ENCODE data around the gene MAPK7. TPM values are rescaled to one million over a fixed set of nuclear protein-coding genes. Genes with fewer than 3 reads are reported as not detected.
A peak's percentile ranks its signal among the peaks of the same experiment; 100 is the strongest.

Gene MAPK7
- total RNA-seq, 1 experiment from 2014 or later = 14.5 TPM

DNA sequence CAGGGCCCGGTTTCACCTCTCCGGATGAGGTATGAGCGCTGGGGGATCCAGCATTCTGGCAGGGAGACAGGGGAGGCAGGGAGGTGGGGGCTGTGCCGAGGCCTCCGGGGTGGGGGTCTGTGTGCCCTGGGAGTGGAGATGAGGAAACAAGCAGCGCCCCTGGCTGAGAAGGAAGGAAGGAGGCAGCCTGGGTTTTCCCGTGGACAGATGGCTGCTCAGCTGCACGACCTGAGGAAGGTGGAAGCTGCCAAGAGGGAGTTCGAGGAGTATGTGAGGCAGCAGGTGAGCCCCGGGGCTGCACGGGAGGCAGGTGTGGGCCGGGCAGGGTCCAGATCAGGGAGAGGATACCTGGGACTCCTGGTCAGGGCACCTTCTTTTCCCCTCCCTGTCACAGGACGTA lies 37.0 kb downstream of the MAPK7 start:
- intact Hi-C loops (cut with micrococcal nuclease) = no loop called here
- POLR2A ChIA-PET = no interaction called here
- no peak overlapping the region for H3K4me3 Mint-ChIP-seq (ENCODE audit: unreplicated experiment)
- BruUV-seq (replicated peaks) = no TSS peak
- TF ChIP-seq, protein P1, sequence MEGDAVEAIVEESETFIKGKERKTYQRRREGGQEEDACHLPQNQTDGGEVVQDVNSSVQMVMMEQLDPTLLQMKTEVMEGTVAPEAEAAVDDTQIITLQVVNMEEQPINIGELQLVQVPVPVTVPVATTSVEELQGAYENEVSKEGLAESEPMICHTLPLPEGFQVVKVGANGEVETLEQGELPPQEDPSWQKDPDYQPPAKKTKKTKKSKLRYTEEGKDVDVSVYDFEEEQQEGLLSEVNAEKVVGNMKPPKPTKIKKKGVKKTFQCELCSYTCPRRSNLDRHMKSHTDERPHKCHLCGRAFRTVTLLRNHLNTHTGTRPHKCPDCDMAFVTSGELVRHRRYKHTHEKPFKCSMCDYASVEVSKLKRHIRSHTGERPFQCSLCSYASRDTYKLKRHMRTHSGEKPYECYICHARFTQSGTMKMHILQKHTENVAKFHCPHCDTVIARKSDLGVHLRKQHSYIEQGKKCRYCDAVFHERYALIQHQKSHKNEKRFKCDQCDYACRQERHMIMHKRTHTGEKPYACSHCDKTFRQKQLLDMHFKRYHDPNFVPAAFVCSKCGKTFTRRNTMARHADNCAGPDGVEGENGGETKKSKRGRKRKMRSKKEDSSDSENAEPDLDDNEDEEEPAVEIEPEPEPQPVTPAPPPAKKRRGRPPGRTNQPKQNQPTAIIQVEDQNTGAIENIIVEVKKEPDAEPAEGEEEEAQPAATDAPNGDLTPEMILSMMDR (IDR thresholded peaks at IDR 0.05; ENCODE audit: unreplicated experiment) = no peak
- H3K9me3 Mint-ChIP-seq (ENCODE audit: unreplicated experiment) = no peaks in the 10 kb centered on the region
- DNase-seq (ENCODE audit: unreplicated experiment) = no peak
- peaks cover 3% of the 10 kb centered on the region for H3K4me1 Mint-ChIP-seq (ENCODE audit: insufficient read depth, unreplicated experiment)
- H3K27me3 Mint-ChIP-seq (ENCODE audit: insufficient read depth, unreplicated experiment) = no peaks in the 10 kb centered on the region
- peaks cover 5% of the 10 kb centered on the region for H3K36me3 Mint-ChIP-seq (ENCODE audit: insufficient read depth, unreplicated experiment)
- CTCF ChIA-PET = no interaction called here
- H3K27ac Mint-ChIP-seq (ENCODE audit: low read depth, unreplicated experiment) = no peak overlapping the region

DNA sequence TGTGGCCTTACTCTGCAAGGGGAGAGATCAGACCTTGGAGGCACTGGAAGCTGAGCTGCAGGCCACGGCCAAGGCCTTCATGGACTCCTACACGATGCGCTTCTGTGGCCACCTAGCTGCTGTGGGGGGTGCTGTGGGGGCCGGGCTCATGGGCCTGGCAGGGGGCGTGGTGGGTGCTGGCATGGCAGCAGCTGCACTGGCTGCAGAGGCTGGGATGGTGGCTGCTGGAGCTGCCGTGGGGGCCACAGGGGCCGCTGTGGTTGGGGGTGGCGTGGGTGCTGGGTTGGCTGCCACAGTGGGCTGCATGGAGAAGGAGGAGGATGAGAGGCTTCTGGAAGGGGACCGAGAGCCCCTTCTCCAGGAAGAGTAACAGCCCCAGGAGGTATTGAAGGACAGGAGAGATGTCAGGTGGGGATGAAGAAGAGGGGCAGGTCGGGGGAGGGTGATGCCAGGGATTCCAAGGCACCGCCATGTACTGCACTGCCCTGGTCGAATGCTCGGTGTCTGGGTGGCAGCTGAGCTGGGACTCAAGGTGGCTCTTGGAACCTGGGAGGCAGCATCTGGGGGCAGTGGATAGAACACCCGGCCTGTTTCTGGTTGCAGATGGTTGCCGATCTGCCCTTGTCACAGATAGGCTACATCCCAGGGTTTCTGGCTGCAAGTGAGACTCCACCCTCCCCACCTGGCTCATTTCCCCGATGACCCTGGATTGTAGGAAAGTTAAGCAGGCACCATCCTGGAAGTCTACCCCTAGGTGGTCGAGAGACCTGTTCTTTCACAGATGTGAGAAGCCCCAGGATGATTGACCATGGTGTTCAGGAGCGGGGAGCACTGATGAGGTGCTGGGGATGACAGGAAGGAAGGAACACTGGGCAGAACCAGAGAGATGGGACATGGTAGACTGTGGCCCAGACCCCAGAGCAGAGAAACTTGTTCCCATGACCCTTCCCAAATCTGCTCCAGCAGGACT lies 37.8 kb downstream of the MAPK7 start:
- no TSS peak for BruUV-seq (replicated peaks)
- intact Hi-C loops (cut with micrococcal nuclease) = no loop called here
- DNase-seq (ENCODE audit: unreplicated experiment) = no peak
- ChIA-PET POLR2A (no interaction called here), CTCF (no interaction called here)
- Mint-ChIP-seq H3K27ac (ENCODE audit: low read depth, unreplicated experiment) (no peak overlapping the region), H3K36me3 (ENCODE audit: insufficient read depth, unreplicated experiment) (peaks cover 3% of the 10 kb centered on the region), H3K9me3 (ENCODE audit: unreplicated experiment) (no peaks in the 10 kb centered on the region), H3K4me3 (ENCODE audit: unreplicated experiment) (no peak overlapping the region), H3K27me3 (ENCODE audit: insufficient read depth, unreplicated experiment) (no peaks in the 10 kb centered on the region), H3K4me1 (ENCODE audit: insufficient read depth, unreplicated experiment) (no peaks in the 10 kb centered on the region)
- TF ChIP-seq, protein P1 (IDR thresholded peaks at IDR 0.05; ENCODE audit: unreplicated experiment) = no peak

- intact Hi-C loops (cut with micrococcal nuclease) = no loop called here
- Mint-ChIP-seq H3K27ac (ENCODE audit: low read depth, unreplicated experiment) (no peak overlapping the region), H3K27me3 (ENCODE audit: insufficient read depth, unreplicated experiment) (no peaks in the 10 kb centered on the region), H3K4me3 (ENCODE audit: unreplicated experiment) (no peak overlapping the region), H3K36me3 (ENCODE audit: insufficient read depth, unreplicated experiment) (no peaks in the 10 kb centered on the region), H3K4me1 (ENCODE audit: insufficient read depth, unreplicated experiment) (no peaks in the 10 kb centered on the region), H3K9me3 (ENCODE audit: unreplicated experiment) (no peaks in the 10 kb centered on the region)
- CTCF ChIA-PET = interaction anchor here (0.6 to 0.7 kb wide), 2 partner anchors 8 to 29 kb away, joined by 3 read pairs; no protein-coding TSS in a partner anchor
- TF ChIP-seq, protein P1 (IDR thresholded peaks at IDR 0.05; ENCODE audit: unreplicated experiment) = no peak
- no peak for DNase-seq (ENCODE audit: unreplicated experiment)
- POLR2A ChIA-PET = no interaction called here
- no TSS peak for BruUV-seq (replicated peaks)
These were observed 39.3 kb downstream of the MAPK7 start for GRCh38 chr17:19417611-19418010.

DNA sequence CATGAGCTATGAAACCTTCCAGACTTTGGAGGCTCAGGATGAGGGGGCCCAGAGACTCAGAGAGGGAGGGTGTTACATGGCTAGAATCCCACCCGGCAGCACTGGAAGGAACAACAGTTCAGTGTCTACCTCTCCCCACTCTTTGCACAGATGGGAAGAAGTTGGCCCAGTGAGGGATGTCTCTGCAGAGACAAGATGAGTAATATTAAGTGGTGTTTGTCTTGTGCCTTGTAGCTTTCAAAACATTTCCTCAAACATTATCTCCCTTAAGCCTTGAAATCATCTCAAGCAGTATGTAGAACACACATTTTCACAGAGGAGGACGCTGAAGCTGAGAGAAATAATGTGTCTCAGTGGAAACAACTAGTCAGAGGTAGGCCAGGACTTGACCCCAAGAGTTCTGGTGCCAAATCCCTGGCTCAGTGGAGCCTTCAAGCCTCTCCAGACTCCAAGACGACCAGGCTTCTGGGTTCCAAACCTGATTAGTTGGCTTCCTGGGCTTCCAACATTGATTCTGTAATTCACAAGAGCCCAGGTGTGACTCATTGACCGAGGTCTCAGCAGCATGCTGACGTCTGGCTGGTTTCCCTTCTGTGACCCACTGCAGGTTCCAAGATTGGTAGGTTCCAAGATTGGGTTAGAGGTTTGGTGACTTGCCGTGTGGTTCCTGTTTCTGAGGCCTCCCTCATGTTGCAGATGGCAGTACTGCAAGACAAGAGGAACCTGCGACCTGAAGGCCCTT lies 40.1 kb downstream of the MAPK7 start:
- H3K9me3 Mint-ChIP-seq (ENCODE audit: unreplicated experiment) = no peaks in the 10 kb centered on the region
- H3K27ac Mint-ChIP-seq (ENCODE audit: low read depth, unreplicated experiment) = no peak overlapping the region
- H3K36me3 Mint-ChIP-seq (ENCODE audit: insufficient read depth, unreplicated experiment) = no peaks in the 10 kb centered on the region
- ChIA-PET CTCF (interaction anchor here (0.6 to 0.7 kb wide), 2 partner anchors 9 to 28 kb away, joined by 3 read pairs; no protein-coding TSS in a partner anchor), POLR2A (no interaction called here)
- TF ChIP-seq, protein P1 (IDR thresholded peaks at IDR 0.05; ENCODE audit: unreplicated experiment) = no peak
- no peak overlapping the region for H3K4me3 Mint-ChIP-seq (ENCODE audit: unreplicated experiment)
- no peaks in the 10 kb centered on the region for H3K4me1 Mint-ChIP-seq (ENCODE audit: insufficient read depth, unreplicated experiment)
- intact Hi-C loops (cut with micrococcal nuclease) = no loop called here
- DNase-seq (ENCODE audit: unreplicated experiment) = peak; percentile 35
- BruUV-seq (replicated peaks) = no TSS peak
- H3K27me3 Mint-ChIP-seq (ENCODE audit: insufficient read depth, unreplicated experiment) = no peaks in the 10 kb centered on the region

All from MCF 10A (cell line).